ENCODE data around the gene NTSR1.

GRCh38 chr20:62766071-62766450 lies 57.4 kb downstream of the NTSR1 start:
- no peak for TF ChIP-seq CTCF (conservative IDR thresholded peaks at IDR 0.05; ENCODE audit: low read depth, low read length)
- no peak for TF ChIP-seq EZH2 (IDR thresholded peaks at IDR 0.05; ENCODE audit: borderline replicate concordance, low read depth, low read length, poor library complexity, severe bottlenecking)
